CD4-positive, alpha-beta T cell (primary cell): ENCODE data around the gene CREB3L1. TPM values are rescaled to one million over a fixed set of nuclear protein-coding genes. Genes with fewer than 3 reads are reported as not detected.

Experiments used
- ATAC-seq: fragments of 200-7000 bp; cut with Tn5 transposase; one replicate; pipeline ENCODE4 v1.10.0; 2022; ENCODE audit warnings: mild to moderate bottlenecking; ENCODE audit not compliant: poor library complexity
- CTCF ChIA-PET: fragments of 350-600 bp; sonication (Branson Sonifier 250); formaldehyde crosslinking; loops from one replicate; lab custom pipeline; 2021; ENCODE audit warnings: antibody characterized with exemption, inconsistent platforms; lab: Charles Lee
- POLR2A ChIA-PET: fragments of 350-600 bp; sonication (Branson Sonifier 250); formaldehyde crosslinking; loops from one replicate; lab custom pipeline; 2021; ENCODE audit warnings: antibody characterized with exemption, inconsistent platforms; lab: Charles Lee
- DNase-seq, 14 experiments: peaks; one replicate each; pipeline ENCODE4 v3.0.0-alpha.2; 2013 to 2020; ENCODE audit warnings: mixed read lengths in 2 of 14
- H3K27ac ChIP-seq, 2 donors: one replicate each; pipeline versions ENCODE4 v1.5.1 to v1.7.0; 2013; ENCODE audit warnings: low read length in 2 of 2, low read depth in 1 of 2, mild to moderate bottlenecking in 1 of 2
- H3K27me3 ChIP-seq, 2 experiments: 1 replicate in 1 of 2; 2 replicates in 1 of 2; pipeline versions ENCODE4 v1.6.1 to v1.7.0; 2013; ENCODE audit warnings: low read length in 2 of 2, control low read depth in 1 of 2, mild to moderate bottlenecking in 1 of 2, moderate library complexity in 1 of 2; ENCODE audit not compliant: insufficient read depth in 2 of 2, control insufficient read depth in 1 of 2
- H3K36me3 ChIP-seq: one replicate; pipeline ENCODE4 v1.6.1; 2013; ENCODE audit warnings: low read length, control low read depth; ENCODE audit not compliant: insufficient read depth
- H3K4me1 ChIP-seq: one replicate; pipeline ENCODE4 v1.6.1; 2013; ENCODE audit warnings: low read length, control low read depth; ENCODE audit not compliant: insufficient read depth
- H3K4me3 ChIP-seq: one replicate; pipeline ENCODE4 v1.5.1; 2013; ENCODE audit warnings: mild to moderate bottlenecking, low read length, moderate library complexity
- H3K9me3 ChIP-seq, 2 experiments: 1 replicate in 1 of 2; 2 replicates in 1 of 2; pipeline versions ENCODE4 v1.6.1 to v1.7.0; 2013; ENCODE audit warnings: low read length in 2 of 2, mild to moderate bottlenecking in 2 of 2, control low read depth in 1 of 2, moderate library complexity in 1 of 2; ENCODE audit not compliant: control insufficient read depth in 1 of 2, insufficient read depth in 1 of 2
- H3K27ac Mint-ChIP-seq: one replicate; pipeline ENCODE4 v1.8.0; 2020; ENCODE audit warnings: mixed read lengths
- H3K27me3 Mint-ChIP-seq: one replicate; pipeline ENCODE4 v1.8.0; 2021; ENCODE audit warnings: mixed read lengths
- H3K36me3 Mint-ChIP-seq: one replicate; pipeline ENCODE4 v1.8.0; 2021; ENCODE audit warnings: low read depth, mixed read lengths
- H3K4me1 Mint-ChIP-seq: one replicate; pipeline ENCODE4 v1.8.0; 2021; ENCODE audit warnings: low read depth, mixed read lengths
- H3K4me3 Mint-ChIP-seq: one replicate; pipeline ENCODE4 v1.8.0; 2020; ENCODE audit warnings: mild to moderate bottlenecking, mixed read lengths
- H3K9me3 Mint-ChIP-seq: one replicate; pipeline ENCODE4 v1.8.0; 2020; ENCODE audit warnings: mixed read lengths
- CTCF ChIP-seq: fragments of 200-600 bp; IDR thresholded peaks from one replicate; pipeline ENCODE4 v1.8.0; 2022; ENCODE audit warnings: antibody characterized with exemption, mild to moderate bottlenecking
- intact Hi-C, 2 experiments: fragments of 100-400 bp; cut with DNase I in 1 of 2; cut with micrococcal nuclease in 1 of 2; formaldehyde crosslinking; loops; one replicate each; pipeline versions ENCODE4 v1.15.1 to v1.9.0; 2023 to 2025; cut with DNase I, micrococcal nuclease
- total RNA-seq, 174 experiments: library from RNA in 2 of 174; stranded (reverse) in 2 of 174; gene quantifications; one replicate each; pipeline ENCODE4 v1.2.3 and lab custom pipeline; 2021 to 2026

The CREB3L1 gene
- total RNA-seq, 2 experiments from 2014 or later = not detected

- CTCF ChIA-PET = interaction anchor here (0.8 to 5.3 kb wide), 5 partner anchors 9 to 124 kb away, joined by 3 to 34 read pairs (median 5); partner anchors contain the start of gene DGKZ
- H3K9me3 ChIP-seq = no peaks in the 10 kb centered on the region
- H3K36me3 ChIP-seq = peaks cover 82% of the 10 kb centered on the region
- ATAC-seq (no peak), DNase-seq (no peak)
- Mint-ChIP-seq H3K9me3 (no peaks in the 10 kb centered on the region), H3K27me3 (no peaks in the 10 kb centered on the region), H3K27ac (no peak overlapping the region), H3K4me3 (no peak overlapping the region), H3K36me3 (peaks cover 62% of the 10 kb centered on the region), H3K4me1 (peaks cover 60% of the 10 kb centered on the region)
- H3K4me3 ChIP-seq = no peak overlapping the region
- H3K27ac ChIP-seq = no peak overlapping the region
- H3K4me1 ChIP-seq = peaks cover 68% of the 10 kb centered on the region
- H3K27me3 ChIP-seq = no peaks in the 10 kb centered on the region
- no peak for TF ChIP-seq CTCF
- intact Hi-C loops = loop anchor here (1.0 to 5.0 kb wide), 8 partner anchors 14 to 171 kb away; partner anchors contain the start of gene DGKZ (in 1 of the 2)
- POLR2A ChIA-PET = interaction anchor here (0.8 to 4.4 kb wide), 3 partner anchors 13 to 18 kb away, joined by 5 to 25 read pairs (median 11); partner anchors contain the start of gene DGKZ
Observed at GRCh38 chr11:46366661-46367161, 89.2 kb downstream of the CREB3L1 start.

GRCh38 chr11:46367244-46367915 is 89.9 kb downstream of the CREB3L1 start:
- TF ChIP-seq CTCF = peak; percentile 97
- Histone ChIP-seq H3K4me3 (no peak overlapping the region), H3K27me3 (no peaks in the 10 kb centered on the region), H3K4me1 (peaks cover 61% of the 10 kb centered on the region), H3K36me3 (peaks cover 83% of the 10 kb centered on the region), H3K27ac (no peak overlapping the region), H3K9me3 (no peaks in the 10 kb centered on the region)
- Mint-ChIP-seq H3K4me3 (no peak overlapping the region), H3K27me3 (no peaks in the 10 kb centered on the region), H3K27ac (peak overlapping the region; percentile 49), H3K4me1 (peaks cover 55% of the 10 kb centered on the region), H3K9me3 (no peaks in the 10 kb centered on the region), H3K36me3 (peaks cover 69% of the 10 kb centered on the region)
- CTCF ChIA-PET = interaction anchor here (0.7 to 5.3 kb wide), 6 partner anchors 9 to 124 kb away, joined by 3 to 34 read pairs (median 4); partner anchors contain the start of gene DGKZ
- POLR2A ChIA-PET = interaction anchor here (0.8 to 4.4 kb wide), 3 partner anchors 13 to 19 kb away, joined by 5 to 25 read pairs (median 11); partner anchors contain the start of gene DGKZ
- intact Hi-C loops = loop anchor here (1.0 to 5.0 kb wide), 8 partner anchors 15 to 170 kb away; partner anchors contain the start of gene DGKZ (in 1 of the 2)
- DNase-seq = peak; percentile 62 to 88 (median 74)
- peak; percentile 88 for ATAC-seq

- H3K9me3 Mint-ChIP-seq = no peaks in the 10 kb centered on the region
- peaks cover 56% of the 10 kb centered on the region for H3K4me1 ChIP-seq
- no peak for TF ChIP-seq CTCF
- H3K4me3 Mint-ChIP-seq = no peak overlapping the region
- H3K36me3 ChIP-seq = peaks cover 83% of the 10 kb centered on the region
- no peaks in the 10 kb centered on the region for H3K9me3 ChIP-seq
- H3K4me1 Mint-ChIP-seq = peaks cover 49% of the 10 kb centered on the region
- no peaks in the 10 kb centered on the region for H3K27me3 ChIP-seq
- DNase-seq (no peak), ATAC-seq (no peak)
- peak overlapping the region; percentile 49 for H3K27ac Mint-ChIP-seq
- ChIA-PET POLR2A (interaction anchor here (2.8 to 4.4 kb wide), 2 partner anchors 16 to 20 kb away, joined by 11 to 25 read pairs; partner anchors contain the start of gene DGKZ), CTCF (interaction anchor here (0.7 to 5.3 kb wide), 6 partner anchors 9 to 25 kb away, joined by 3 to 34 read pairs (median 4); partner anchors contain the start of gene DGKZ)
- H3K27me3 Mint-ChIP-seq = no peaks in the 10 kb centered on the region
- intact Hi-C loops = loop anchor here (1.0 to 5.0 kb wide), 8 partner anchors 16 to 169 kb away; partner anchors contain the start of gene DGKZ (in 1 of the 2)
- H3K36me3 Mint-ChIP-seq = peaks cover 73% of the 10 kb centered on the region
- H3K27ac ChIP-seq = no peak overlapping the region
- no peak overlapping the region for H3K4me3 ChIP-seq
Observed at GRCh38 chr11:46367916-46368267, 90.4 kb downstream of the CREB3L1 start.
